Measurements from ENCODE around the gene GSTM3.
"Not testable (repeated sequence)": the region's sequence is repeated elsewhere in the genome, so short reads cannot be mapped to it uniquely, and the experiment has no call there.

DNA sequence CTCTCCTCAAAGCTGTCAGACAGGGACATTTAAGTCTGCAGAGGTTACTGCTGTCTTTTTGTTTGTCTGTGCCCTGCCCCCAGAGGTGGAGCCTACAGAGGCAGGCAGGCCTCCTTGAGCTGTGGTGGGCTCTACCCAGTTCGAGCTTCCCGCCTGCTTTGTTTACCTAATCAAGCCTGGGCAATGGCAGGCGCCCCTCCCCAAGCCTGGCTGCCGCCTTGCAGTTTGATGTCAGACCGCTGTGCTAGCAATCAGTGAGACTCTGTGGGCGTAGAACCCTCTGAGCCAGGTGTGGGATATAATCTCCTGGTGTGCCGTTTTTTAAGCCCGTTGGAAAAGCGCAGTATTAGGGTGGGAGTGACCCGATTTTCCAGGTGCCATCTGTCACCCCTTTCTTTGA lies 7.5 kb upstream of the GSTM3 start:
- TF ChIP-seq, protein P1, sequence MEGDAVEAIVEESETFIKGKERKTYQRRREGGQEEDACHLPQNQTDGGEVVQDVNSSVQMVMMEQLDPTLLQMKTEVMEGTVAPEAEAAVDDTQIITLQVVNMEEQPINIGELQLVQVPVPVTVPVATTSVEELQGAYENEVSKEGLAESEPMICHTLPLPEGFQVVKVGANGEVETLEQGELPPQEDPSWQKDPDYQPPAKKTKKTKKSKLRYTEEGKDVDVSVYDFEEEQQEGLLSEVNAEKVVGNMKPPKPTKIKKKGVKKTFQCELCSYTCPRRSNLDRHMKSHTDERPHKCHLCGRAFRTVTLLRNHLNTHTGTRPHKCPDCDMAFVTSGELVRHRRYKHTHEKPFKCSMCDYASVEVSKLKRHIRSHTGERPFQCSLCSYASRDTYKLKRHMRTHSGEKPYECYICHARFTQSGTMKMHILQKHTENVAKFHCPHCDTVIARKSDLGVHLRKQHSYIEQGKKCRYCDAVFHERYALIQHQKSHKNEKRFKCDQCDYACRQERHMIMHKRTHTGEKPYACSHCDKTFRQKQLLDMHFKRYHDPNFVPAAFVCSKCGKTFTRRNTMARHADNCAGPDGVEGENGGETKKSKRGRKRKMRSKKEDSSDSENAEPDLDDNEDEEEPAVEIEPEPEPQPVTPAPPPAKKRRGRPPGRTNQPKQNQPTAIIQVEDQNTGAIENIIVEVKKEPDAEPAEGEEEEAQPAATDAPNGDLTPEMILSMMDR (IDR thresholded peaks at IDR 0.05), result not testable (repeated sequence)
- TF ChIP-seq POLR2A (IDR thresholded peaks at IDR 0.05), result not testable (repeated sequence)
